H9 (cell line): ENCODE results near the gene CD58. TPM values are rescaled to one million over a fixed set of nuclear protein-coding genes. Genes with fewer than 3 reads are reported as not detected.

ENCODE experiments used
- DNase-seq: peaks from one replicate; pipeline ENCODE4 v3.0.0-alpha.2; 2017
- H2AFZ ChIP-seq: one replicate; pipeline ENCODE4 v1.6.1; 2013; ENCODE audit warnings: mild to moderate bottlenecking, low read length, control low read depth, moderate library complexity
- H2AK5ac ChIP-seq: 2 replicates; pipeline ENCODE4 v1.6.1; 2013; ENCODE audit warnings: low read length, control low read depth, mixed read lengths; ENCODE audit not compliant: insufficient read length
- H2BK120ac ChIP-seq: one replicate; pipeline ENCODE4 v1.6.1; 2013; ENCODE audit warnings: low read depth, mild to moderate bottlenecking, low read length, control low read depth, inconsistent platforms; ENCODE audit not compliant: poor library complexity, severe bottlenecking
- H2BK12ac ChIP-seq: 2 replicates; pipeline ENCODE4 v1.6.1; 2013; ENCODE audit warnings: low read length, control low read depth, mixed read lengths, low read depth; ENCODE audit not compliant: insufficient read length
- H2BK15ac ChIP-seq: 2 replicates; pipeline ENCODE4 v1.6.1; 2013; ENCODE audit warnings: low read depth, low read length, control low read depth
- H2BK20ac ChIP-seq: one replicate; pipeline ENCODE4 v1.6.1; 2013; ENCODE audit warnings: low read depth, mild to moderate bottlenecking, low read length, control low read depth, inconsistent platforms; ENCODE audit not compliant: poor library complexity, severe bottlenecking
- H2BK5ac ChIP-seq: 2 replicates; pipeline ENCODE4 v1.6.1; 2013; ENCODE audit warnings: low read length, control low read depth, mixed read lengths; ENCODE audit not compliant: insufficient read length
- H3K14ac ChIP-seq: 2 replicates; pipeline ENCODE4 v1.6.1; 2013; ENCODE audit warnings: low read length, control low read depth; ENCODE audit not compliant: insufficient read depth
- H3K18ac ChIP-seq: 2 replicates; pipeline ENCODE4 v1.6.1; 2013; ENCODE audit warnings: low read depth, mild to moderate bottlenecking, mixed read lengths, low read length, control low read depth; ENCODE audit not compliant: insufficient read length
- H3K23ac ChIP-seq: 2 replicates; pipeline ENCODE4 v1.6.1; 2013; ENCODE audit warnings: low read length, control low read depth, mixed read lengths, low read depth; ENCODE audit not compliant: insufficient read length
- H3K23me2 ChIP-seq: 2 replicates; pipeline ENCODE4 v1.6.1; 2013; ENCODE audit warnings: low read depth, mild to moderate bottlenecking, mixed read lengths, low read length, control low read depth; ENCODE audit not compliant: insufficient read length, poor library complexity, severe bottlenecking
- H3K27ac ChIP-seq: 2 replicates; pipeline ENCODE4 v1.5.1; 2013; ENCODE audit warnings: low read length, control low read depth, mixed read lengths, low read depth; ENCODE audit not compliant: insufficient read length
- H3K27me3 ChIP-seq: 2 replicates; pipeline ENCODE4 v1.6.1; 2013; ENCODE audit warnings: low read length, control low read depth, inconsistent platforms; ENCODE audit not compliant: insufficient read depth
- H3K4ac ChIP-seq: 2 replicates; pipeline ENCODE4 v1.6.1; 2013; ENCODE audit warnings: low read depth, mild to moderate bottlenecking, control low read depth, inconsistent platforms, low read length, moderate library complexity
- H3K4me1 ChIP-seq: 2 replicates; pipeline ENCODE4 v1.6.1; 2013; ENCODE audit warnings: low read length, control low read depth, inconsistent platforms; ENCODE audit not compliant: insufficient read depth
- H3K4me2 ChIP-seq: 2 replicates; pipeline ENCODE4 v1.6.1; 2013; ENCODE audit warnings: low read length, control low read depth, mixed read lengths; ENCODE audit not compliant: insufficient read length, insufficient read depth
- H3K56ac ChIP-seq: 2 replicates; pipeline ENCODE4 v1.6.1; 2013; ENCODE audit warnings: low read depth, mild to moderate bottlenecking, mixed read lengths, low read length, control low read depth; ENCODE audit not compliant: insufficient read length
- H3K79me1 ChIP-seq: 2 replicates; pipeline ENCODE4 v1.6.1; 2013; ENCODE audit warnings: low read depth, mild to moderate bottlenecking, moderate library complexity, low read length, control low read depth, inconsistent platforms; ENCODE audit not compliant: insufficient read depth, poor library complexity, severe bottlenecking
- H3K79me2 ChIP-seq: 2 replicates; pipeline ENCODE4 v1.6.1; 2013; ENCODE audit warnings: low read length, control low read depth, inconsistent platforms; ENCODE audit not compliant: insufficient read depth
- H3K9ac ChIP-seq: 2 replicates; pipeline ENCODE4 v1.6.1; 2013; ENCODE audit warnings: low read length, control low read depth, mixed read lengths; ENCODE audit not compliant: insufficient read length; ENCODE audit errors: extremely low read depth
- H3K9me3 ChIP-seq: one replicate; pipeline ENCODE4 v1.6.1; 2013; ENCODE audit warnings: low read depth, low read length, inconsistent platforms; ENCODE audit not compliant: control insufficient read depth
- H3T11ph ChIP-seq: one replicate; pipeline ENCODE4 v1.6.1; 2013; ENCODE audit warnings: mild to moderate bottlenecking, low read length, control low read depth, inconsistent platforms
- H4K20me1 ChIP-seq: one replicate; pipeline ENCODE4 v1.6.1; 2013; ENCODE audit not compliant: control insufficient read depth, insufficient read length, insufficient read depth
- H4K5ac ChIP-seq: 2 replicates; pipeline ENCODE4 v1.6.1; 2013; ENCODE audit warnings: low read depth, mild to moderate bottlenecking, mixed read lengths, low read length, control low read depth; ENCODE audit not compliant: insufficient read length
- H4K8ac ChIP-seq: replicated peaks from 2 replicates; pipeline ENCODE4 v1.6.1; 2013; ENCODE audit warnings: low read length, control low read depth, mixed read lengths, low read depth; ENCODE audit not compliant: insufficient read length
- H4K91ac ChIP-seq: 2 replicates; pipeline ENCODE4 v1.6.1; 2013; ENCODE audit warnings: low read depth, mild to moderate bottlenecking, moderate library complexity, mixed read lengths, low read length, control low read depth; ENCODE audit not compliant: insufficient read length
- H3K27ac Mint-ChIP-seq, 3 experiments: 2 replicates in 2 of 3; 3 replicates in 1 of 3; pipeline ENCODE4 v1.8.0; 2020 to 2021; ENCODE audit warnings: mixed read lengths in 3 of 3, mild to moderate bottlenecking in 1 of 3, moderate library complexity in 1 of 3
- H3K27me3 Mint-ChIP-seq: 2 replicates; pipeline ENCODE4 v1.8.0; 2021; ENCODE audit warnings: low read depth, mild to moderate bottlenecking, moderate library complexity, mixed read lengths
- H3K36me3 Mint-ChIP-seq, 3 experiments: 2 replicates in 2 of 3; 3 replicates in 1 of 3; pipeline ENCODE4 v1.8.0; 2020 to 2021; ENCODE audit warnings: low read depth in 3 of 3, mixed read lengths in 3 of 3; ENCODE audit not compliant: insufficient read depth in 1 of 3
- H3K4me1 Mint-ChIP-seq, 2 experiments: 2 replicates each; pipeline ENCODE4 v1.8.0; 2020; ENCODE audit warnings: mixed read lengths in 2 of 2
- H3K4me3 Mint-ChIP-seq, 2 experiments: 2 replicates in 1 of 2; 3 replicates in 1 of 2; pipeline ENCODE4 v1.8.0; 2020 to 2021; ENCODE audit warnings: mild to moderate bottlenecking in 2 of 2, mixed read lengths in 2 of 2, moderate library complexity in 1 of 2
- H3K9me3 Mint-ChIP-seq, 2 experiments: 2 replicates in 1 of 2; 3 replicates in 1 of 2; pipeline ENCODE4 v1.8.0; 2020; ENCODE audit warnings: mild to moderate bottlenecking in 2 of 2, mixed read lengths in 2 of 2, moderate library complexity in 1 of 2
- CTCF ChIP-seq: fragments of 200-600 bp; sonication (generic); conservative IDR thresholded peaks from 3 replicates; pipeline ENCODE4 v1.8.0; 2021; ENCODE audit warnings: antibody characterized with exemption, mild to moderate bottlenecking
- WGBS: extraction: QIAGEN DNeasy Blood & Tissue Kit; methylation state at CpG from one replicate; pipeline ENCODE4 v1.1.7; 2013; ENCODE audit warnings: missing lambda C conversion rate, low lambda C conversion rate, mixed read lengths; ENCODE audit not compliant: insufficient read length; ENCODE audit errors: extremely low coverage; 5-methylcytosine and 5-hydroxymethylcytosine counted together
- total RNA-seq: library from RNA; stranded (reverse); gene quantifications from 2 replicates; pipeline ENCODE4 v1.2.1, GENCODE V29; 2021

The CD58 gene
- total RNA-seq, 1 experiment from 2014 or later: 4.3 TPM

- H3K4ac ChIP-seq: no peak overlapping the region
- H3K27me3 Mint-ChIP-seq: no peaks in the 10 kb centered on the region
- H3K4me1 ChIP-seq: peaks cover 6% of the 10 kb centered on the region; the same call in 1 of the 2 replicates
- H4K91ac ChIP-seq: no peak overlapping the region
- H3K4me3 Mint-ChIP-seq: no peak overlapping the region
- H3K27ac Mint-ChIP-seq: no peak overlapping the region
- peaks cover 7 to 10% of the 10 kb centered on the region in 2 experiments for H3K4me1 Mint-ChIP-seq
- no peak overlapping the region for H2BK5ac ChIP-seq
- H3K36me3 Mint-ChIP-seq: peaks cover 7 to 9% (median 9%) of the 10 kb centered on the region in 3 experiments
- no peak overlapping the region for H3K23ac ChIP-seq
- no peak overlapping the region for H3K56ac ChIP-seq
- H4K8ac ChIP-seq: no peak overlapping the region
- H2BK12ac ChIP-seq: no peak overlapping the region
- H2BK120ac ChIP-seq: no peak overlapping the region
- H3T11ph ChIP-seq: no peak overlapping the region
- no peaks in the 10 kb centered on the region for H4K20me1 ChIP-seq
- no peak overlapping the region for H3K27ac ChIP-seq
- no peak for TF ChIP-seq CTCF
- no peak overlapping the region for H2BK15ac ChIP-seq
- no peak overlapping the region for H3K4me2 ChIP-seq
- H3K9ac ChIP-seq: no peak overlapping the region
- no peak overlapping the region for H3K18ac ChIP-seq
- DNase-seq: no peak
- H3K14ac ChIP-seq: no peak overlapping the region
- H3K27me3 ChIP-seq: no peaks in the 10 kb centered on the region
- H3K79me2 ChIP-seq: no peaks in the 10 kb centered on the region
- no peak overlapping the region for H2BK20ac ChIP-seq
- no peak overlapping the region for H2AK5ac ChIP-seq
- H3K79me1 ChIP-seq: no peaks in the 10 kb centered on the region
- no peaks in the 10 kb centered on the region for H3K9me3 ChIP-seq
- no CpG with 5 or more reads among the region's 4 CpGs for WGBS
- no peak overlapping the region for H2AFZ ChIP-seq
- no peak overlapping the region for H4K5ac ChIP-seq
- H3K9me3 Mint-ChIP-seq: peaks cover 7 to 9% of the 10 kb centered on the region in 2 experiments; a peak in 4 of 5 replicates
- H3K23me2 ChIP-seq: no peaks in the 10 kb centered on the region
Observed at GRCh38 chr1:116558140-116558549, 12.7 kb downstream of the CD58 start.
